Esophagus muscularis mucosa (tissue), 4 donors: ENCODE results near the gene LRRC8D. TPM values are rescaled to one million over a fixed set of nuclear protein-coding genes. Genes with fewer than 3 reads are reported as not detected.

ENCODE experiments used
- DNase-seq: peaks from one replicate; pipeline ENCODE4 v3.0.0-alpha.2; 2017; ENCODE audit errors: extremely low spot score
- H3K27ac ChIP-seq, 4 donors: fragments of 200-600 bp; sonication (generic); replicated peaks in 1 of 4; 1 replicate in 3 of 4; 2 replicates in 1 of 4; pipeline ENCODE4 v1.5.1; 2016 to 2019; ENCODE audit warnings: mild to moderate bottlenecking in 1 of 4
- H3K27me3 ChIP-seq, 4 donors: fragments of 200-600 bp; sonication (generic); one replicate each; pipeline versions ENCODE4 v1.5.1 to v1.6.0; 2016 to 2019
- H3K36me3 ChIP-seq, 4 donors: fragments of 200-600 bp; sonication (generic); one replicate each; pipeline ENCODE4 v1.5.1; 2016 to 2019
- H3K4me1 ChIP-seq, 4 donors: fragments of 200-600 bp; sonication (generic); one replicate each; pipeline ENCODE4 v1.5.1; 2016 to 2019
- H3K4me3 ChIP-seq, 4 donors: fragments of 200-600 bp; sonication (generic); 1 replicate in 2 of 4; 2 replicates in 2 of 4; pipeline ENCODE4 v1.5.1; 2016 to 2019; ENCODE audit warnings: mild to moderate bottlenecking in 4 of 4, moderate library complexity in 1 of 4
- H3K9me3 ChIP-seq, 4 donors: fragments of 200-600 bp; sonication (generic); 1 replicate in 3 of 4; 2 replicates in 1 of 4; pipeline ENCODE4 v1.5.1; 2016 to 2019
- EP300 ChIP-seq: sonication (generic); formaldehyde crosslinking; IDR thresholded peaks from one replicate; pipeline ENCODE4 v1.6.1; 2017; ENCODE audit warnings: antibody characterized with exemption
- POLR2A ChIP-seq: fragments of 450-650 bp; IDR thresholded peaks from one replicate; pipeline ENCODE4 v1.6.1; 2017; ENCODE audit warnings: antibody characterized with exemption, moderate library complexity, mild to moderate bottlenecking, low read depth
- POLR2AphosphoS5 ChIP-seq, 2 donors: sonication (generic); formaldehyde crosslinking; IDR thresholded peaks; one replicate each; pipeline ENCODE4 v1.6.1; 2017; ENCODE audit warnings: antibody characterized with exemption in 2 of 2
- WGBS: methylation state at CpG from one replicate; pipeline ENCODE4 v1.1.5; 2018; 5-methylcytosine and 5-hydroxymethylcytosine counted together
- intact Hi-C: fragments of 100-400 bp; cut with DNase I; formaldehyde crosslinking; loops from one replicate; pipeline ENCODE4 v1.15.1; 2023
- total RNA-seq, 4 donors: library from RNA; depleted of rRNA; stranded (reverse); fragments of >200 nt; gene quantifications; one replicate each; pipeline versions ENCODE4 v1.1.0 to v1.2.1, GENCODE V29; 2016
- TF ChIP-seq, protein P1 (sequence below), 3 experiments: fragments of 200-600 bp in 2 of 3; fragments of 450-650 bp in 1 of 3; sonication (generic) in 2 of 3; IDR thresholded peaks; one replicate each; pipeline ENCODE4 v1.5.1; 2017 to 2019; ENCODE audit warnings: antibody characterized with exemption in 3 of 3, mild to moderate bottlenecking in 2 of 3, moderate library complexity in 1 of 3

Gene LRRC8D
- total RNA-seq, 4 donors from 2014 or later, result 4.2 to 10.4 (median 6.6) TPM

DNA sequence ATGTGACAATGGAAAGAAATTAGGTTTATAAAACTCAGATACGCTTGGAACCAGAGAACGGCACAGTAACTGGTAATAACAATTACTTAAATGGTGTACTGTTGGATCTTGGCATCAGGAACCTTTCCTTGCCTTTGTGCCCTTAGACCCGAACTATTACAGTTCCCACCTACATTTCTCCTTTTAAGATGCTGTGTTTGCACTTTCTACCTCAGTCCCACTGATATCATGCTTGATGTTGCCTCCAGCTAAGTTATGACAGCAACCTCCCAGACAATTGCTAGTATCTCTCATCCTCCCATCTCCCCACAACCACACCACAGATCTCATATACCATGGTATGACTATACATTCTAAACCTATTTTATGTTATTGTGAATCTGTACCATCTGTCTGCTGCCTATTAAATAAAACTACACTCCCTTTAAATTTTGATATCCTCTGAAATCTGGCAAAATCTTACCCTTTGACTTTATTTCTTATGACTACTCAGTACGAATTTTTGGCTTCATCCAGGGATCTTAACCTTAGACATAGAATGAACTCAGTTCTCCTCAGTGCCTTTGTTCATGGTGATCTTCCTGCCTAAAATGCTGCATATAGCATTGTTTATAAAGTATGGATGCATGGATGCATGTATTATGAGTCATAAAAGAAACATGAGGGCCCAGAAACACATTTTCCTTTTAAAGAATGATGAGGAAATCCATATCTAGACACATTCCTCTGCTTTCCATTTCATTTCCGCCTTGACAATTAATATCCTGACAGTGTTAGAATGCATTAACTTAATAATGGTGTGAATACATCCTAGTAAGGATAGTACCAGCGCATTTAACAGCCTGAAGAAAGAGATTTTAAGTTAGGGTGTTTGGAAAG is 64.1 kb downstream of the LRRC8D start:
- Histone ChIP-seq H3K4me3 (no peak overlapping the region), H3K4me1 (no peaks in the 10 kb centered on the region), H3K9me3 (no peaks in the 10 kb centered on the region), H3K36me3 (no peaks in the 10 kb centered on the region), H3K27ac (no peak overlapping the region), H3K27me3 (no peaks in the 10 kb centered on the region)
- intact Hi-C loops, result no loop called here
- 92% methylated on average over 6 of the region's 6 CpGs for WGBS
- DNase-seq, result no peak
- TF ChIP-seq EP300 (no peak), POLR2A (no peak), POLR2AphosphoS5 (IDR thresholded peaks at IDR 0.05) (no peak)
- TF ChIP-seq, protein P1, sequence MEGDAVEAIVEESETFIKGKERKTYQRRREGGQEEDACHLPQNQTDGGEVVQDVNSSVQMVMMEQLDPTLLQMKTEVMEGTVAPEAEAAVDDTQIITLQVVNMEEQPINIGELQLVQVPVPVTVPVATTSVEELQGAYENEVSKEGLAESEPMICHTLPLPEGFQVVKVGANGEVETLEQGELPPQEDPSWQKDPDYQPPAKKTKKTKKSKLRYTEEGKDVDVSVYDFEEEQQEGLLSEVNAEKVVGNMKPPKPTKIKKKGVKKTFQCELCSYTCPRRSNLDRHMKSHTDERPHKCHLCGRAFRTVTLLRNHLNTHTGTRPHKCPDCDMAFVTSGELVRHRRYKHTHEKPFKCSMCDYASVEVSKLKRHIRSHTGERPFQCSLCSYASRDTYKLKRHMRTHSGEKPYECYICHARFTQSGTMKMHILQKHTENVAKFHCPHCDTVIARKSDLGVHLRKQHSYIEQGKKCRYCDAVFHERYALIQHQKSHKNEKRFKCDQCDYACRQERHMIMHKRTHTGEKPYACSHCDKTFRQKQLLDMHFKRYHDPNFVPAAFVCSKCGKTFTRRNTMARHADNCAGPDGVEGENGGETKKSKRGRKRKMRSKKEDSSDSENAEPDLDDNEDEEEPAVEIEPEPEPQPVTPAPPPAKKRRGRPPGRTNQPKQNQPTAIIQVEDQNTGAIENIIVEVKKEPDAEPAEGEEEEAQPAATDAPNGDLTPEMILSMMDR (IDR thresholded peaks at IDR 0.05), result no peak

DNA sequence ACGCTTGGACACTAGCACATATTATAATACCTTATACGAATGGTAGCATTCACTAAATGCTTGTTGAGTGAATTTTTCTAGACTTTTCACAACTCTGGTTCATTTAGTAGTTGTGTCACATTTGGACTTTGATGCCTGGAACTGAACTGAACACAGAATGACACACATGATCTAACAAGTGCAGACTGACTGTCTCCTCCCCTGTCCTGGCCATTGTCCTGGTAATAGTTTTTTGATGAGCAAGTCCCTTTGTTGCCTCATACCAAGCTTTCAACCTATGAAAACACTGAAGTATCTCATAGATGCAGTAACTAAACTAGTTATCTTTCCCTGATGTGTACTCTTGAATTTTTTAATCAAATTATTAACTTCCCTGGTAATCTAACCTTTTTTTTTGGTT is 66.4 kb downstream of the LRRC8D start:
- 100% methylated on average over 2 of the region's 2 CpGs for WGBS
- no peaks in the 10 kb centered on the region for H3K4me1 ChIP-seq
- no peak for TF ChIP-seq POLR2AphosphoS5 (IDR thresholded peaks at IDR 0.05)
- TF ChIP-seq, protein P1 (IDR thresholded peaks at IDR 0.05), result no peak
- TF ChIP-seq EP300, result no peak
- no peak for TF ChIP-seq POLR2A
- no peaks in the 10 kb centered on the region for H3K36me3 ChIP-seq
- H3K27ac ChIP-seq, result no peak overlapping the region
- DNase-seq, result no peak
- H3K27me3 ChIP-seq, result no peaks in the 10 kb centered on the region
- no peaks in the 10 kb centered on the region for H3K9me3 ChIP-seq
- intact Hi-C loops, result no loop called here
- H3K4me3 ChIP-seq, result no peak overlapping the region

DNA sequence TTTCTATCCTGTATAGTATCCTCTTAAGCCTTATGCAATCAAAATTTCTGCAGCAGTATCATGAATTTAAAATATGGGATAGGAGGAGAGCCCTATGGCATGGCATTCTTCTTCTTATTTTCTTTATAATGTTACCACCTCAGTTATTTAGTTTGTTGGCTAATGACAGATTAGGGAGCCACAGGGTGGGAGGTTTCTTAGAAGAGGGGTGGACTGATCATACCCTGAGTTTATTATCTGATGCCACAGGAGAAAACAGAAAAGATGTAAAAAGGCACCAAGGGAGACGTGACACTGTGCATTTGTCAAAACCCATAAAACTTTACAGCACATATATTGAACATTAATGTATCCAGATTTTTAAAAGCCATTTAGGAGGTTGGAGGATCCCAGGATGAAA is 66.9 kb downstream of the LRRC8D start:
- no peak overlapping the region for H3K27ac ChIP-seq
- intact Hi-C loops, result no loop called here
- no peaks in the 10 kb centered on the region for H3K4me1 ChIP-seq
- no peak for DNase-seq
- no peaks in the 10 kb centered on the region for H3K36me3 ChIP-seq
- no peaks in the 10 kb centered on the region for H3K9me3 ChIP-seq
- 100% methylated on average over 1 of the region's 1 CpG for WGBS
- TF ChIP-seq, protein P1 (IDR thresholded peaks at IDR 0.05), result no peak
- TF ChIP-seq EP300 (no peak), POLR2AphosphoS5 (IDR thresholded peaks at IDR 0.05) (no peak), POLR2A (no peak)
- no peak overlapping the region for H3K4me3 ChIP-seq
- no peaks in the 10 kb centered on the region for H3K27me3 ChIP-seq

DNA sequence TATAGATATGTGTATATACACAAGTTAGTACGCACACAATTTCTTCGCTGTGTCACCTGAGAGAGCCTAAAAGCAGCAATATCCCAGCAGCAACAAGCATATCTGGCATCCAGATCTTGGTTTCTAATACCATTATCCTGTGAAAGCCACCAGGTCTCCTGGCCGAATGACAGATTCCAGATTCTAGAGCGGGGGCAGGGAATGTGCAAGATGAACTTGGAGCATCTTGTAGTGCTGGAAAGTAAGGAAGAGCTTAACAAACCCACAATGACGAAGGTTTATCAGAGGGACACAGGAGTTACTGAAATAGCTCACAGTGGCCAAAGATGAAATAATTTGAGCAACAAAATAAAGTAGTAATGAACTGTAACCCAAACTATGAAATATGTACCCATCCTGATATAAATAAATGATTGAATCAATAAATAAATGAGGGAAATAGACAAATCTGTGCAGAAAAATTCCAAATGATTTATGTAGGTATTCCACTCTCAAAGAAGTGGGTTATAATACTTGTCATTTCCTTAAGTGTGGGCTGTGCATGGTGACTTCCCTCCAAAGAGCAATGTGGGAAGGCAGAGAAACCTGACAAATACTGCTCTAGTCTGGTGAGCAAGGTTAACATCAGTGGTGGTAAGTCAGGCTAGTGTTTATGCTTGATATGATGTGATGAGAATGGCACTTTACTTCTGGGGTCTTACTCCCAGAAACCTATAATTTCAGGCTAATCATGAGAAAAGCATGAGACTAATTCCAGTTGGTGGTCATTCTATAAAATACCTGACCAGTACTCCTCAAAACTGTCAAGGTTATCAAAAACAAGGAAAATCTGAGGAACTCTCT is 67.9 kb downstream of the LRRC8D start:
- no peaks in the 10 kb centered on the region for H3K27me3 ChIP-seq
- no peaks in the 10 kb centered on the region for H3K4me1 ChIP-seq
- DNase-seq, result no peak
- no peak overlapping the region for H3K27ac ChIP-seq
- no peaks in the 10 kb centered on the region for H3K9me3 ChIP-seq
- H3K36me3 ChIP-seq, result no peaks in the 10 kb centered on the region
- intact Hi-C loops, result no loop called here
- WGBS, result 96% methylated on average over 5 of the region's 5 CpGs
- no peak for TF ChIP-seq POLR2A
- TF ChIP-seq EP300, result no peak
- TF ChIP-seq, protein P1 (IDR thresholded peaks at IDR 0.05), result no peak
- TF ChIP-seq POLR2AphosphoS5 (IDR thresholded peaks at IDR 0.05), result no peak
- no peak overlapping the region for H3K4me3 ChIP-seq
